LoVo (cell line): ENCODE data around the gene MCM9.
"Not testable (repeated sequence)": the region's sequence is repeated elsewhere in the genome, so short reads cannot be mapped to it uniquely, and the experiment has no call there.

ENCODE experiments used
- DNase-seq: peaks from one replicate; pipeline ENCODE4 v3.0.0-alpha.2; 2016; ENCODE audit warnings: low spot score

The MCM9 gene

GRCh38 chr6:118768904-118769325 lies 166.0 kb downstream of the MCM9 start:
- no peak for DNase-seq

- no peak for DNase-seq
Observed at GRCh38 chr6:118768441-118768840, 166.5 kb downstream of the MCM9 start.

- DNase-seq: not testable (repeated sequence)
Observed at GRCh38 chr6:118765316-118765715, 169.6 kb downstream of the MCM9 start.

- no peak for DNase-seq
Observed at GRCh38 chr6:118764766-118765165, 170.2 kb downstream of the MCM9 start.
